Uterus (tissue), 2 donors: Measurements from ENCODE around the gene CPA4.
"Not testable (repeated sequence)": the region's sequence is repeated elsewhere in the genome, so short reads cannot be mapped to it uniquely, and the experiment has no call there.

ENCODE experiments used
- POLR2A ChIP-seq, 2 donors: fragments of 450-650 bp; IDR thresholded peaks; one replicate each; pipeline ENCODE4 v1.6.1; 2016; ENCODE audit warnings: antibody characterized with exemption in 2 of 2, mild to moderate bottlenecking in 1 of 2, moderate library complexity in 1 of 2
- TF ChIP-seq, protein P1 (sequence below), 4 experiments: fragments of 200-600 bp in 2 of 4; fragments of 450-650 bp in 2 of 4; sonication (generic) in 2 of 4; IDR thresholded peaks; one replicate each; pipeline ENCODE4 v1.5.1; 2016 to 2019; ENCODE audit warnings: antibody characterized with exemption in 4 of 4, mild to moderate bottlenecking in 2 of 4, moderate library complexity in 1 of 4

DNA sequence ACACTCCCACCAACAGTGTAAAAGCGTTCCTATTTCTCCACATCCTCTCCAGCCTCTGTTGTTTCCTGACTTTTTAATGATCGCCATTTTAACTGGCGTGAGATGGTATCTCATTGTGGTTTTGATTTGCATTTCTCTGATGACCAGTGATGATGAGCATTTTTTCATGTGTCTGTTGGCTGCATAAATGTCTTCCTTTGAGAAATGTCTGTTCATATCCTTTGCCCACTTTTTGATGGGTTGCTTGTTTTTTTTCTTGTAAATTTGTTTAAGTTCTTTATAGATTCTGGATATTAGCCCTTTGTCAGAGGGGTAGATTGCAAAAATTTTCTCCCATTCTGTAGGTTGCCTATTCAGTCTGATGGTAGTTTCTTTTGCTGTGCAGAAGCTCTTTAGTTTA is 43.3 kb upstream of the CPA4 start:
- TF ChIP-seq, protein P1, sequence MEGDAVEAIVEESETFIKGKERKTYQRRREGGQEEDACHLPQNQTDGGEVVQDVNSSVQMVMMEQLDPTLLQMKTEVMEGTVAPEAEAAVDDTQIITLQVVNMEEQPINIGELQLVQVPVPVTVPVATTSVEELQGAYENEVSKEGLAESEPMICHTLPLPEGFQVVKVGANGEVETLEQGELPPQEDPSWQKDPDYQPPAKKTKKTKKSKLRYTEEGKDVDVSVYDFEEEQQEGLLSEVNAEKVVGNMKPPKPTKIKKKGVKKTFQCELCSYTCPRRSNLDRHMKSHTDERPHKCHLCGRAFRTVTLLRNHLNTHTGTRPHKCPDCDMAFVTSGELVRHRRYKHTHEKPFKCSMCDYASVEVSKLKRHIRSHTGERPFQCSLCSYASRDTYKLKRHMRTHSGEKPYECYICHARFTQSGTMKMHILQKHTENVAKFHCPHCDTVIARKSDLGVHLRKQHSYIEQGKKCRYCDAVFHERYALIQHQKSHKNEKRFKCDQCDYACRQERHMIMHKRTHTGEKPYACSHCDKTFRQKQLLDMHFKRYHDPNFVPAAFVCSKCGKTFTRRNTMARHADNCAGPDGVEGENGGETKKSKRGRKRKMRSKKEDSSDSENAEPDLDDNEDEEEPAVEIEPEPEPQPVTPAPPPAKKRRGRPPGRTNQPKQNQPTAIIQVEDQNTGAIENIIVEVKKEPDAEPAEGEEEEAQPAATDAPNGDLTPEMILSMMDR (IDR thresholded peaks at IDR 0.05), result not testable (repeated sequence)
- TF ChIP-seq POLR2A (IDR thresholded peaks at IDR 0.05), result not testable (repeated sequence)
